Thyroid gland (tissue), 4 donors: Measurements from ENCODE around the gene PDZD2. TPM values are rescaled to one million over a fixed set of nuclear protein-coding genes. Genes with fewer than 3 reads are reported as not detected.

Source experiments
- DNase-seq, 2 donors: peaks; one replicate each; pipeline ENCODE4 v3.0.0-alpha.2; 2019
- H3K27ac ChIP-seq, 3 donors: fragments of 200-600 bp; sonication (generic); 1 replicate in 2 of 3; 2 replicates in 1 of 3; pipeline ENCODE4 v1.5.1; 2016 to 2019; ENCODE audit warnings: mild to moderate bottlenecking in 1 of 3, moderate library complexity in 1 of 3
- H3K27me3 ChIP-seq: fragments of 200-600 bp; sonication (generic); one replicate; pipeline ENCODE4 v1.5.1; 2019
- H3K36me3 ChIP-seq, 2 donors: fragments of 200-600 bp; sonication (generic); one replicate each; pipeline ENCODE4 v1.5.1; 2016 to 2019
- H3K4me1 ChIP-seq, 2 donors: fragments of 200-600 bp; sonication (generic); one replicate each; pipeline ENCODE4 v1.5.1; 2017 to 2019
- H3K4me3 ChIP-seq, 3 donors: fragments of 200-600 bp; sonication (generic); replicated peaks in 1 of 3; 1 replicate in 2 of 3; 2 replicates in 1 of 3; pipeline ENCODE4 v1.5.1; 2016; ENCODE audit warnings: mild to moderate bottlenecking in 1 of 3
- H3K9me3 ChIP-seq: fragments of 200-600 bp; sonication (generic); one replicate; pipeline ENCODE4 v1.5.1; 2017
- CTCF ChIP-seq, 6 experiments: fragments of 200-600 bp in 3 of 6; fragments of 450-650 bp in 3 of 6; sonication (generic) in 3 of 6; IDR thresholded peaks; one replicate each; pipeline ENCODE4 v1.5.1; 2016 to 2019; ENCODE audit warnings: antibody characterized with exemption in 6 of 6, mild to moderate bottlenecking in 2 of 6, inconsistent platforms in 1 of 6, moderate library complexity in 1 of 6
- POLR2A ChIP-seq, 2 donors: fragments of 450-650 bp; IDR thresholded peaks; one replicate each; pipeline ENCODE4 v1.6.1; 2017; ENCODE audit warnings: antibody characterized with exemption in 2 of 2, mild to moderate bottlenecking in 2 of 2, moderate library complexity in 1 of 2
- WGBS, 2 donors: methylation state at CpG; one replicate each; pipeline ENCODE4 v1.1.5; 2017; 5-methylcytosine and 5-hydroxymethylcytosine counted together
- intact Hi-C: fragments of 100-400 bp; cut with DNase I; formaldehyde crosslinking; loops from one replicate; pipeline ENCODE4 v1.15.1; 2023
- total RNA-seq, 4 donors: library from RNA; depleted of rRNA; stranded (reverse); fragments of >200 nt; gene quantifications; one replicate each; pipeline ENCODE4 v1.2.3, GENCODE V29; 2016

The PDZD2 gene
- total RNA-seq, 4 donors from 2014 or later, result 1.8 to 4.5 (median 3.9) TPM

- Histone ChIP-seq H3K27ac (no peak overlapping the region), H3K4me1 (no peaks in the 10 kb centered on the region), H3K9me3 (no peaks in the 10 kb centered on the region), H3K4me3 (no peak overlapping the region), H3K27me3 (no peaks in the 10 kb centered on the region), H3K36me3 (no peaks in the 10 kb centered on the region)
- intact Hi-C loops, result no loop called here
- no peak for DNase-seq
- TF ChIP-seq POLR2A (IDR thresholded peaks at IDR 0.05) (no peak), CTCF (IDR thresholded peaks at IDR 0.05) (no peak)
- WGBS, 2 donors, result 89 to 93% methylated on average over 1 of the region's 1 CpG
These were observed 161.4 kb downstream of the PDZD2 start for GRCh38 chr5:31800351-31800750.

- no peak for DNase-seq
- Histone ChIP-seq H3K4me3 (no peak overlapping the region), H3K27me3 (no peaks in the 10 kb centered on the region), H3K27ac (no peak overlapping the region), H3K36me3 (no peaks in the 10 kb centered on the region), H3K9me3 (no peaks in the 10 kb centered on the region), H3K4me1 (peaks cover 0 to 7% of the 10 kb centered on the region in 2 donors)
- intact Hi-C loops, result no loop called here
- TF ChIP-seq CTCF (IDR thresholded peaks at IDR 0.05) (no peak), POLR2A (IDR thresholded peaks at IDR 0.05) (no peak)
- 80 to 92% methylated on average over 9 of the region's 9 CpGs for WGBS, 2 donors
These were observed 167.0 kb downstream of the PDZD2 start for GRCh38 chr5:31805785-31806400.

GRCh38 chr5:31806561-31806960 lies 167.6 kb downstream of the PDZD2 start:
- Histone ChIP-seq H3K9me3 (no peaks in the 10 kb centered on the region), H3K36me3 (no peaks in the 10 kb centered on the region), H3K27ac (no peak overlapping the region), H3K27me3 (no peaks in the 10 kb centered on the region), H3K4me1 (peaks cover 0 to 7% of the 10 kb centered on the region in 2 donors), H3K4me3 (no peak overlapping the region)
- no peak for DNase-seq
- WGBS, 2 donors, result 45 to 47% methylated on average over 6 of the region's 6 CpGs
- intact Hi-C loops, result no loop called here
- TF ChIP-seq CTCF (IDR thresholded peaks at IDR 0.05) (no peak), POLR2A (IDR thresholded peaks at IDR 0.05) (no peak)

- H3K9me3 ChIP-seq, result no peaks in the 10 kb centered on the region
- H3K27ac ChIP-seq, result no peak overlapping the region
- H3K4me1 ChIP-seq, result peaks cover 0 to 7% of the 10 kb centered on the region in 2 donors
- no peaks in the 10 kb centered on the region for H3K27me3 ChIP-seq
- H3K36me3 ChIP-seq, result no peaks in the 10 kb centered on the region
- no peak overlapping the region for H3K4me3 ChIP-seq
- TF ChIP-seq CTCF (IDR thresholded peaks at IDR 0.05) (no peak), POLR2A (IDR thresholded peaks at IDR 0.05) (no peak)
- intact Hi-C loops, result loop anchor here (2.0 kb wide), 1 partner anchor 227 kb away; no protein-coding TSS in a partner anchor
- no peak for DNase-seq
- 52 to 58% methylated on average over 11 of the region's 11 CpGs for WGBS, 2 donors
These were observed 169.0 kb downstream of the PDZD2 start for GRCh38 chr5:31807789-31808540.
